ENCODE measurements around the gene PEX13. TPM values are rescaled to one million over a fixed set of nuclear protein-coding genes. Genes with fewer than 3 reads are reported as not detected.
"Not testable (repeated sequence)": the region's sequence is repeated elsewhere in the genome, so short reads cannot be mapped to it uniquely, and the experiment has no call there.

The PEX13 gene
- total and polyA plus RNA-seq, 10 of the 15 experiments (the other 5 are each of a cell fraction or from before 2014, with no cell fraction given) = 2.6 to 27.6 (median 17.8) TPM

DNA sequence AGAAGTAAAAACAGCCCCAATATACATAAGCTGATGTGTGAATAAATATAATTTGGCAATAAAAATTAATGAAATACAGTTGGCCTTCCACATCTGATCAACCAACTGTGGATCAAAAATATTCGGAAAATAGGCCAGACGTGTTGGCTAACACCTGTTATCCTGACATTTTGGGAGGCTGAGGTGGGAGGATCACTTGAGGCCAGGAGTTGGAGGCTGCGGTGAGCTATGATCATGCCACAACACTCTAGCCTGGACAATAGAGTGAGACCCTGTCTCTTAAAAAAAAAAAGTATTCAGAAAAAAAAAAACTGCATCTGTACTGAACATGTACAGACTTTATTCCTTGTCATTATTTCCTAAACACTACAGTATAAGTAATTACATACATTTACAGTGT is 12.0 kb downstream of the PEX13 start (continued):
- TF ChIP-seq, protein P1, sequence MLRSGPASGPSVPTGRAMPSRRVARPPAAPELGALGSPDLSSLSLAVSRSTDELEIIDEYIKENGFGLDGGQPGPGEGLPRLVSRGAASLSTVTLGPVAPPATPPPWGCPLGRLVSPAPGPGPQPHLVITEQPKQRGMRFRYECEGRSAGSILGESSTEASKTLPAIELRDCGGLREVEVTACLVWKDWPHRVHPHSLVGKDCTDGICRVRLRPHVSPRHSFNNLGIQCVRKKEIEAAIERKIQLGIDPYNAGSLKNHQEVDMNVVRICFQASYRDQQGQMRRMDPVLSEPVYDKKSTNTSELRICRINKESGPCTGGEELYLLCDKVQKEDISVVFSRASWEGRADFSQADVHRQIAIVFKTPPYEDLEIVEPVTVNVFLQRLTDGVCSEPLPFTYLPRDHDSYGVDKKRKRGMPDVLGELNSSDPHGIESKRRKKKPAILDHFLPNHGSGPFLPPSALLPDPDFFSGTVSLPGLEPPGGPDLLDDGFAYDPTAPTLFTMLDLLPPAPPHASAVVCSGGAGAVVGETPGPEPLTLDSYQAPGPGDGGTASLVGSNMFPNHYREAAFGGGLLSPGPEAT (IDR thresholded peaks at IDR 0.05; ENCODE audit: low read depth) = no peak
- TF ChIP-seq, protein P2, sequence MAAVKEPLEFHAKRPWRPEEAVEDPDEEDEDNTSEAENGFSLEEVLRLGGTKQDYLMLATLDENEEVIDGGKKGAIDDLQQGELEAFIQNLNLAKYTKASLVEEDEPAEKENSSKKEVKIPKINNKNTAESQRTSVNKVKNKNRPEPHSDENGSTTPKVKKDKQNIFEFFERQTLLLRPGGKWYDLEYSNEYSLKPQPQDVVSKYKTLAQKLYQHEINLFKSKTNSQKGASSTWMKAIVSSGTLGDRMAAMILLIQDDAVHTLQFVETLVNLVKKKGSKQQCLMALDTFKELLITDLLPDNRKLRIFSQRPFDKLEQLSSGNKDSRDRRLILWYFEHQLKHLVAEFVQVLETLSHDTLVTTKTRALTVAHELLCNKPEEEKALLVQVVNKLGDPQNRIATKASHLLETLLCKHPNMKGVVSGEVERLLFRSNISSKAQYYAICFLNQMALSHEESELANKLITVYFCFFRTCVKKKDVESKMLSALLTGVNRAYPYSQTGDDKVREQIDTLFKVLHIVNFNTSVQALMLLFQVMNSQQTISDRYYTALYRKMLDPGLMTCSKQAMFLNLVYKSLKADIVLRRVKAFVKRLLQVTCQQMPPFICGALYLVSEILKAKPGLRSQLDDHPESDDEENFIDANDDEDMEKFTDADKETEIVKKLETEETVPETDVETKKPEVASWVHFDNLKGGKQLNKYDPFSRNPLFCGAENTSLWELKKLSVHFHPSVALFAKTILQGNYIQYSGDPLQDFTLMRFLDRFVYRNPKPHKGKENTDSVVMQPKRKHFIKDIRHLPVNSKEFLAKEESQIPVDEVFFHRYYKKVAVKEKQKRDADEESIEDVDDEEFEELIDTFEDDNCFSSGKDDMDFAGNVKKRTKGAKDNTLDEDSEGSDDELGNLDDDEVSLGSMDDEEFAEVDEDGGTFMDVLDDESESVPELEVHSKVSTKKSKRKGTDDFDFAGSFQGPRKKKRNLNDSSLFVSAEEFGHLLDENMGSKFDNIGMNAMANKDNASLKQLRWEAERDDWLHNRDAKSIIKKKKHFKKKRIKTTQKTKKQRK (IDR thresholded peaks at IDR 0.05; ENCODE audit: low read depth, low read length) = no peak

- H3K36me3 ChIP-seq (ENCODE audit: control insufficient read depth in 2 of 2, insufficient read depth in 2 of 2, low read length in 1 of 2) = peaks cover 0 to 13% of the 10 kb centered on the region in 2 experiments; a peak in 2 of 4 replicates
- SMC1A ChIA-PET (ENCODE audit: uncharacterized antibody, unreplicated experiment) = interaction anchor here (0.6 kb wide), 1 partner anchor 143 kb away, joined by 3 read pairs; no protein-coding TSS in a partner anchor
- in situ Hi-C loops (cut with MboI); DNase-seq (ENCODE audit: low read depth, low spot score); H3K79me2 ChIP-seq (ENCODE audit: control insufficient read depth, insufficient read depth, low read length); H3K4me3 ChIP-seq; H4K20me1 ChIP-seq (ENCODE audit: control insufficient read depth, insufficient read depth); intact Hi-C loops (cut with micrococcal nuclease; ENCODE audit: unreplicated experiment); H3K4me1 ChIP-seq (ENCODE audit: control insufficient read depth, insufficient read depth, low read length); H3K27me3 ChIP-seq (replicated peaks in 1 of 2; ENCODE audit: control insufficient read depth in 2 of 2, insufficient read depth in 2 of 2, low read length in 1 of 2); H3K9me3 ChIP-seq (replicated peaks; ENCODE audit: control insufficient read depth, insufficient read depth, low read length); FAIRE-seq; H3K27ac ChIP-seq (ENCODE audit: control insufficient read depth, insufficient read depth); CTCF ChIA-PET; BruUV-seq (replicated peaks); ATAC-seq; H3K4me2 ChIP-seq (ENCODE audit: control insufficient read depth, insufficient read depth); H2AFZ ChIP-seq (ENCODE audit: control insufficient read depth, low read depth, low read length); H3K9ac ChIP-seq (ENCODE audit: control insufficient read depth, insufficient read depth, low read length); RAD21 ChIA-PET (ENCODE audit: unreplicated experiment); POLR2A ChIA-PET: not testable (repeated sequence)
- 98% methylated on average over 9 of the region's 9 CpGs for WGBS (ENCODE audit: insufficient coverage, insufficient replicate concordance, low lambda C conversion rate, missing lambda C conversion rate)
Measured at GRCh38 chr2:61034592-61034991, 17.1 kb downstream of the PEX13 start.

DNA sequence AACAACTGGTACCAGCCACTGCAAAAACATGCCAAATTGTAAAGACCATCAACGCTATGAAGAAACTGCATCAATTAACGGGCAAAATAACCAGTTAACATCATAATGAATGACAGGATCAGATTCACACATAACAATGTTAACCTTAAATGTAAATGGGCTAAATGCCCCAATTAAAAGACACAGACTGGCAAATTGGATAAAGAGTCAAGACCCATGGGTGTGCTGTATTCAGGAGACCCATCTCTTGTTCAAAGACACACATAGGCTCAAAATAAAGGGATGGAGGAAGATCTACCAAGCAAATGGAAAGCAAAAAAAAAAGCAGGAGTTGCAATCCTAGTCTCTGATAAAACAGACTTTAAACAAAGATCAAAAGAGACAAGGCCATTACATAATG is 19.1 kb downstream of the PEX13 start:
- intact Hi-C loops (cut with micrococcal nuclease; ENCODE audit: unreplicated experiment); CTCF ChIA-PET; H3K27ac ChIP-seq (ENCODE audit: control insufficient read depth, insufficient read depth); H3K4me3 ChIP-seq; POLR2A ChIA-PET; ATAC-seq; H3K9ac ChIP-seq (ENCODE audit: control insufficient read depth, insufficient read depth, low read length); H3K4me2 ChIP-seq (ENCODE audit: control insufficient read depth, insufficient read depth); BruUV-seq (replicated peaks); H2AFZ ChIP-seq (ENCODE audit: control insufficient read depth, low read depth, low read length); SMC1A ChIA-PET (ENCODE audit: uncharacterized antibody, unreplicated experiment); FAIRE-seq; H3K4me1 ChIP-seq (ENCODE audit: control insufficient read depth, insufficient read depth, low read length); in situ Hi-C loops (cut with MboI); H3K79me2 ChIP-seq (ENCODE audit: control insufficient read depth, insufficient read depth, low read length); H3K9me3 ChIP-seq (replicated peaks; ENCODE audit: control insufficient read depth, insufficient read depth, low read length); DNase-seq (ENCODE audit: low read depth, low spot score); H4K20me1 ChIP-seq (ENCODE audit: control insufficient read depth, insufficient read depth); H3K27me3 ChIP-seq (replicated peaks in 1 of 2; ENCODE audit: control insufficient read depth in 2 of 2, insufficient read depth in 2 of 2, low read length in 1 of 2); RAD21 ChIA-PET (ENCODE audit: unreplicated experiment): not testable (repeated sequence)
- 97% methylated on average over 2 of the region's 2 CpGs for WGBS (ENCODE audit: insufficient coverage, insufficient replicate concordance, low lambda C conversion rate, missing lambda C conversion rate)
- H3K36me3 ChIP-seq (ENCODE audit: control insufficient read depth in 2 of 2, insufficient read depth in 2 of 2, low read length in 1 of 2) = peaks cover 0 to 11% of the 10 kb centered on the region in 2 experiments; a peak in 2 of 4 replicates

All from GM12878 (cell line).